PC-3 (cell line): Measurements from ENCODE around the gene TSC22D4.

ENCODE experiments used
- EZH2 ChIP-seq: fragments of 300-600 bp; sonication (generic); IDR thresholded peaks from one replicate; pipeline ENCODE4 v1.6.1; 2017; ENCODE audit warnings: antibody characterized with exemption, mild to moderate bottlenecking, low read length; ENCODE audit not compliant: unreplicated experiment
- TF ChIP-seq, protein P1 (sequence below): fragments of 300-600 bp; sonication (generic); conservative IDR thresholded peaks from 2 replicates; pipeline ENCODE4 v1.5.1; 2017; ENCODE audit warnings: antibody characterized with exemption, low read depth, mild to moderate bottlenecking, low read length

DNA sequence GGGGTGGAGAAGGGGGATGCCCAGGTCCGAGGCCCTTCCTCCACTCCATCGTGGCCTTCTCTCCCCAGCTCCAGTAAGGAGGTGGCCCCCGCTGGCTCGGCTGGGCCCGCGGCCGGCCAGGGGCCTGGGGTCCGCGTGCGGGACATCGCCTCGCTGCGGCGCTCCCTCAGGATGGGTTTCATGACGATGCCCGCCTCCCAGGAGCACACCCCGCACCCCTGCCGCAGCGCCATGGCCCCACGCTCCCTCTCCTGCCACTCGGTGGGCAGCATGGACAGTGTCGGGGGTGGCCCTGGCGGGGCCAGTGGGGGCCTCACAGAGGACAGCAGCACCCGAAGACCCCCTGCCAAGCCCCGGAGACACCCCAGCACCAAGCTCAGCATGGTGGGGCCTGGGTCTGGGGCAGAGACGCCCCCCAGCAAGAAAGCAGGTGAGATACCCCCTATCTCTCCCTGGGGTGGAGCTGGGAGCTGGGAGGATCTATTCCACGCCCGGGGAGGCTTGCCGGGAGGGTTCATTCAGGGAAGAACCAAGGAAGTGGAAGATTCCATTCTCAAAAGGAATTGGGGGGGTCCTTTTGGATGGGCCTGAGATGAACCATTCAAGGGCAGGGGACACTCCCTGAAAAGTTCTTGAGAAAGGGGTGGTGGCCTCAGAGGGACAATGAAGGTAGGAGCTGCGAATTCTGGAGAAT is 7.9 kb upstream of the TSC22D4 start:
- TF ChIP-seq, protein P1, sequence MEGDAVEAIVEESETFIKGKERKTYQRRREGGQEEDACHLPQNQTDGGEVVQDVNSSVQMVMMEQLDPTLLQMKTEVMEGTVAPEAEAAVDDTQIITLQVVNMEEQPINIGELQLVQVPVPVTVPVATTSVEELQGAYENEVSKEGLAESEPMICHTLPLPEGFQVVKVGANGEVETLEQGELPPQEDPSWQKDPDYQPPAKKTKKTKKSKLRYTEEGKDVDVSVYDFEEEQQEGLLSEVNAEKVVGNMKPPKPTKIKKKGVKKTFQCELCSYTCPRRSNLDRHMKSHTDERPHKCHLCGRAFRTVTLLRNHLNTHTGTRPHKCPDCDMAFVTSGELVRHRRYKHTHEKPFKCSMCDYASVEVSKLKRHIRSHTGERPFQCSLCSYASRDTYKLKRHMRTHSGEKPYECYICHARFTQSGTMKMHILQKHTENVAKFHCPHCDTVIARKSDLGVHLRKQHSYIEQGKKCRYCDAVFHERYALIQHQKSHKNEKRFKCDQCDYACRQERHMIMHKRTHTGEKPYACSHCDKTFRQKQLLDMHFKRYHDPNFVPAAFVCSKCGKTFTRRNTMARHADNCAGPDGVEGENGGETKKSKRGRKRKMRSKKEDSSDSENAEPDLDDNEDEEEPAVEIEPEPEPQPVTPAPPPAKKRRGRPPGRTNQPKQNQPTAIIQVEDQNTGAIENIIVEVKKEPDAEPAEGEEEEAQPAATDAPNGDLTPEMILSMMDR, result no peak
- no peak for TF ChIP-seq EZH2
